Suppressor macrophage treated with lipopolysaccharide for 4 hours (primary cell): ENCODE results near the gene MYT1.

Experiments
- DNase-seq: peaks from one replicate; pipeline ENCODE4 v3.0.0-alpha.2; 2020

Gene MYT1

GRCh38 chr20:64155258-64156135 lies 8.8 kb upstream of the MYT1 start:
- no peak for DNase-seq

GRCh38 chr20:64156136-64156885 lies 7.9 kb upstream of the MYT1 start:
- DNase-seq: no peak

GRCh38 chr20:64156886-64157875 lies 7.1 kb upstream of the MYT1 start:
- no peak for DNase-seq

- DNase-seq: no peak
Observed at GRCh38 chr20:64157878-64158277, 6.4 kb upstream of the MYT1 start.

- no peak for DNase-seq
Observed at GRCh38 chr20:64158346-64159285, 5.6 kb upstream of the MYT1 start.

GRCh38 chr20:64159286-64159680 lies 5.0 kb upstream of the MYT1 start:
- DNase-seq: no peak

GRCh38 chr20:64159711-64160110 lies 4.5 kb upstream of the MYT1 start:
- no peak for DNase-seq

GRCh38 chr20:64160118-64160517 lies 4.1 kb upstream of the MYT1 start:
- no peak for DNase-seq

- no peak for DNase-seq
Observed at GRCh38 chr20:64160526-64161355, 3.5 kb upstream of the MYT1 start.

GRCh38 chr20:64161356-64162238 lies 2.7 kb upstream of the MYT1 start:
- DNase-seq: peak; percentile 19

GRCh38 chr20:64162239-64162910 lies 1.9 kb upstream of the MYT1 start:
- DNase-seq: no peak

GRCh38 chr20:64163776-64164122 lies 503 bp upstream of the MYT1 start:
- DNase-seq: no peak

GRCh38 chr20:64165866-64166600 lies 1.8 kb downstream of the MYT1 start:
- no peak for DNase-seq

- no peak for DNase-seq
Observed at GRCh38 chr20:64166721-64167615, 2.7 kb downstream of the MYT1 start.

- DNase-seq: no peak
Observed at GRCh38 chr20:64167676-64168075, 3.4 kb downstream of the MYT1 start.

- DNase-seq: no peak
Observed at GRCh38 chr20:64168381-64169090, 4.3 kb downstream of the MYT1 start.

- no peak for DNase-seq
Observed at GRCh38 chr20:64169091-64169560, 4.9 kb downstream of the MYT1 start.
